Measurements from ENCODE around the gene TRIM59.
A peak's percentile ranks its signal among the peaks of the same experiment; 100 is the strongest.

TRIM59 gene

DNA sequence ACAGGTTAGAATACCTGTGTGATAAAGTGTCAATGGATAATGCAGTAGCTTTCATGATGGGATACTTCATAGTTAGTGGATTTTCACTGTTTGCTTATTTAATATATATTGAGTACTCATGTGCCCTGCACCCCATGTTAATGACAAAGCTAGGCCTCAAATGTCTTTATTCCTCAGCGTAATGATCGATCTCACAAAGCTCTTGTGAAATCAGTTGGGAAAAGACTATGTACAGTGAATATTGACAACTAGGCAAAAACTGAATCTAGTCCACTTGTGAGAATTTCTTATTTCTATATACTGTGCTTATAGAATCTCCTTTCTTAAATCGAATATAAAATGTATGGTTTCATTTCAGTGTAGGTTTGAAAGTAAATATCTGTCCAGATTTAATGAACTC lies 32.3 kb downstream of the TRIM59 start:
- CTCF ChIA-PET: interaction anchor here (1.1 to 1.2 kb wide), 2 partner anchors 9 to 16 kb away, joined by 3 to 5 read pairs; no protein-coding TSS in a partner anchor
- Histone ChIP-seq H3K4me1 (ENCODE audit: control insufficient read depth, insufficient read depth, low read length) (no peaks in the 10 kb centered on the region), H3K36me3 (ENCODE audit: control insufficient read depth in 2 of 2, insufficient read depth in 1 of 2, low read length in 2 of 2) (peaks cover 73 to 93% of the 10 kb centered on the region in 2 experiments), H3K4me3 (ENCODE audit: low read depth, low read length) (no peak overlapping the region), H3K27ac (ENCODE audit: extremely low read depth, low read depth, low read length) (no peak overlapping the region), H3K9me3 (ENCODE audit: control insufficient read depth, insufficient read depth, low read depth, low read length) (no peaks in the 10 kb centered on the region)
- POLR2A ChIA-PET: no interaction called here
- TF ChIP-seq ZNF2 (tag by site-specific recombination; IDR thresholded peaks at IDR 0.05) (no peak), ZNF529 (tag by site-specific recombination; IDR thresholded peaks at IDR 0.05; ENCODE audit: insufficient replicate concordance) (no peak), ZNF621 (tag by site-specific recombination; IDR thresholded peaks at IDR 0.05) (no peak), ZXDB (tag by site-specific recombination; IDR thresholded peaks at IDR 0.05) (no peak), ZNF510 (tag by site-specific recombination; IDR thresholded peaks at IDR 0.05; ENCODE audit: insufficient replicate concordance) (no peak), ZNF560 (tag by site-specific recombination; IDR thresholded peaks at IDR 0.05; ENCODE audit: borderline replicate concordance) (no peak), ZNF473 (tag by site-specific recombination; IDR thresholded peaks at IDR 0.05) (no peak), ZNF37A (tag by site-specific recombination; IDR thresholded peaks at IDR 0.05) (no peak), ZNF404 (tag by site-specific recombination; IDR thresholded peaks at IDR 0.05) (no peak), ZNF544 (tag by site-specific recombination; IDR thresholded peaks at IDR 0.05) (no peak), ZNF747 (tag by site-specific recombination; IDR thresholded peaks at IDR 0.05) (no peak), ZNF571 (tag by site-specific recombination; IDR thresholded peaks at IDR 0.05) (no peak), ZNF324 (tag by site-specific recombination; IDR thresholded peaks at IDR 0.05) (no peak), ZNF596 (tag by site-specific recombination; IDR thresholded peaks at IDR 0.05) (no peak), HOXD13 (CRISPR knock-in tag; IDR thresholded peaks at IDR 0.05; ENCODE audit: borderline replicate concordance) (no peak), ZFP37 (tag by site-specific recombination; IDR thresholded peaks at IDR 0.05) (no peak)
- TF ChIP-seq, protein P1, sequence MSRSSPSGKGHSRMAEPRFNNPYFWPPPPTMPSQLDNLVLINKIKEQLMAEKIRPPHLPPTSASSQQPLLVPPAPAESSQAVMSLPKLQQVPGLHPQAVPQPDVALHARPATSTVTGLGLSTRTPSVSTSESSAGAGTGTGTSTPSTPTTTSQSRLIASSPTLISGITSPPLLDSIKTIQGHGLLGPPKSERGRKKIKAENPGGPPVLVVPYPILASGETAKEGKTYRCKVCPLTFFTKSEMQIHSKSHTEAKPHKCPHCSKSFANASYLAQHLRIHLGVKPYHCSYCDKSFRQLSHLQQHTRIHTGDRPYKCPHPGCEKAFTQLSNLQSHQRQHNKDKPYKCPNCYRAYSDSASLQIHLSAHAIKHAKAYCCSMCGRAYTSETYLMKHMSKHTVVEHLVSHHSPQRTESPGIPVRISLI (tag by site-specific recombination; IDR thresholded peaks at IDR 0.05): no peak
- TF ChIP-seq, protein P2, sequence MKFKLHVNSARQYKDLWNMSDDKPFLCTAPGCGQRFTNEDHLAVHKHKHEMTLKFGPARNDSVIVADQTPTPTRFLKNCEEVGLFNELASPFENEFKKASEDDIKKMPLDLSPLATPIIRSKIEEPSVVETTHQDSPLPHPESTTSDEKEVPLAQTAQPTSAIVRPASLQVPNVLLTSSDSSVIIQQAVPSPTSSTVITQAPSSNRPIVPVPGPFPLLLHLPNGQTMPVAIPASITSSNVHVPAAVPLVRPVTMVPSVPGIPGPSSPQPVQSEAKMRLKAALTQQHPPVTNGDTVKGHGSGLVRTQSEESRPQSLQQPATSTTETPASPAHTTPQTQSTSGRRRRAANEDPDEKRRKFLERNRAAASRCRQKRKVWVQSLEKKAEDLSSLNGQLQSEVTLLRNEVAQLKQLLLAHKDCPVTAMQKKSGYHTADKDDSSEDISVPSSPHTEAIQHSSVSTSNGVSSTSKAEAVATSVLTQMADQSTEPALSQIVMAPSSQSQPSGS (tag by site-specific recombination; IDR thresholded peaks at IDR 0.05; ENCODE audit: low read depth): no peak
- TF ChIP-seq, protein P3, sequence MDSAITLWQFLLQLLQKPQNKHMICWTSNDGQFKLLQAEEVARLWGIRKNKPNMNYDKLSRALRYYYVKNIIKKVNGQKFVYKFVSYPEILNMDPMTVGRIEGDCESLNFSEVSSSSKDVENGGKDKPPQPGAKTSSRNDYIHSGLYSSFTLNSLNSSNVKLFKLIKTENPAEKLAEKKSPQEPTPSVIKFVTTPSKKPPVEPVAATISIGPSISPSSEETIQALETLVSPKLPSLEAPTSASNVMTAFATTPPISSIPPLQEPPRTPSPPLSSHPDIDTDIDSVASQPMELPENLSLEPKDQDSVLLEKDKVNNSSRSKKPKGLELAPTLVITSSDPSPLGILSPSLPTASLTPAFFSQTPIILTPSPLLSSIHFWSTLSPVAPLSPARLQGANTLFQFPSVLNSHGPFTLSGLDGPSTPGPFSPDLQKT (IDR thresholded peaks at IDR 0.05; ENCODE audit: borderline replicate concordance, low read depth, low read length): no peak

DNA sequence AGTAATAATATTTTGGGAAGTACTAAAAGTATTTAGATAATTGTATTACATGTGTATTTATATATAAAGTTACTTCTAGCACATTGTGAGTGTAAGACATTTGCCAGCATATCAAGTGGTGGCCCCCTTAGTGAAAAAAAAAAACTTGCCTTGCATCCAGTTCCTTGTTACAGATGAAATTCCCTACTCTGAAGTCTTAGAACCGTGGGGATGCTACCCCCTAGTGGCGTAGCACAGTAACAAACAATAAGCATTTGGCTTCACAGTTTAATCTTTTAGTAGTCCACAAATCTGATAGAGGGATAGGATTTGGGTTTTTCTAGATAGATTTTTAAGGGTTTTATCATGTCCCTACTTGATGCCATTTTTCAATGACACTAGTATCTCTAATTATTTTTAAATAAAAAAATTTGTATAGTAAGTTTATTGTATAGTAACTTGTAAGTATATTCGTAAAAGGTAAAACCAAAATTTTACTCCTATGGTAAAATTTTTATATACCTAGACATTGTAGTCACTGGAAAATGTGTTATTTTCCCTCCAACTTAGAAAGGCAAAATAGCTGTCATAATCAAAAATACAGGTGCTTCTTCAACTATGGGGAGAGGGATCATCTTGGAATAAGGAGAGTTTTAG lies 35.9 kb downstream of the TRIM59 start:
- Histone ChIP-seq H3K27ac (ENCODE audit: extremely low read depth, low read depth, low read length) (no peak overlapping the region), H3K36me3 (ENCODE audit: control insufficient read depth in 2 of 2, insufficient read depth in 1 of 2, low read length in 2 of 2) (peaks cover 65 to 84% of the 10 kb centered on the region in 2 experiments), H3K4me3 (ENCODE audit: low read depth, low read length) (no peak overlapping the region), H3K4me1 (ENCODE audit: control insufficient read depth, insufficient read depth, low read length) (no peaks in the 10 kb centered on the region), H3K9me3 (ENCODE audit: control insufficient read depth, insufficient read depth, low read depth, low read length) (no peaks in the 10 kb centered on the region)
- peak; percentile 62 for TF ChIP-seq ZNF660 (tag by site-specific recombination; IDR thresholded peaks at IDR 0.05)
- no peak for TF ChIP-seq ZNF175 (tag by site-specific recombination; IDR thresholded peaks at IDR 0.05)
- TF ChIP-seq ZNF548 (tag by site-specific recombination; IDR thresholded peaks at IDR 0.05): no peak
- no peak for TF ChIP-seq MYNN (tag by site-specific recombination; IDR thresholded peaks at IDR 0.05; ENCODE audit: borderline replicate concordance)
- TF ChIP-seq, protein P1 (tag by site-specific recombination; IDR thresholded peaks at IDR 0.05): 0 out of 2 replicates have a peak, but pooled peaks have one; percentile 13
- peak; percentile 67 for TF ChIP-seq PRDM1 (tag by site-specific recombination; IDR thresholded peaks at IDR 0.05)
- TF ChIP-seq ZNF654 (tag by site-specific recombination; IDR thresholded peaks at IDR 0.05; ENCODE audit: low read depth): peak; percentile 66
- no peak for TF ChIP-seq ZNF174 (tag by site-specific recombination; IDR thresholded peaks at IDR 0.05)
- ChIA-PET POLR2A (no interaction called here), CTCF (interaction anchor here (0.6 to 4.2 kb wide), 11 partner anchors 8 to 539 kb away, joined by 3 to 22 read pairs (median 3); no protein-coding TSS in a partner anchor)
